Neutrophil (primary cell): ENCODE data around the gene RNLS.

Experiments
- H3K27ac ChIP-seq: fragments of 200-600 bp; sonication (generic); 2 replicates; pipeline ENCODE4 v1.5.1; 2016; ENCODE audit warnings: mild to moderate bottlenecking, moderate library complexity
- H3K27me3 ChIP-seq: fragments of 200-600 bp; sonication (generic); 2 replicates; pipeline ENCODE4 v1.6.0; 2016; ENCODE audit warnings: mild to moderate bottlenecking
- H3K36me3 ChIP-seq: fragments of 200-600 bp; sonication (generic); 2 replicates; pipeline ENCODE4 v1.5.1; 2017
- H3K4me1 ChIP-seq, 2 experiments: fragments of 200-600 bp in 1 of 2; sonication (generic) in 1 of 2; 1 replicate in 1 of 2; 2 replicates in 1 of 2; pipeline versions ENCODE4 v1.5.1 to v1.6.1; 2013 to 2016; ENCODE audit warnings: low read depth in 1 of 2, low read length in 1 of 2, mild to moderate bottlenecking in 1 of 2, moderate library complexity in 1 of 2; ENCODE audit not compliant: control insufficient read depth in 1 of 2, insufficient read depth in 1 of 2
- H3K4me3 ChIP-seq, 2 experiments: fragments of 200-600 bp in 1 of 2; sonication (generic) in 1 of 2; 1 replicate in 1 of 2; 2 replicates in 1 of 2; pipeline ENCODE4 v1.5.1; 2013 to 2016; ENCODE audit warnings: low read depth in 1 of 2, low read length in 1 of 2, mild to moderate bottlenecking in 1 of 2, moderate library complexity in 1 of 2
- H3K9me3 ChIP-seq: fragments of 200-600 bp; sonication (generic); 2 replicates; pipeline ENCODE4 v1.5.1; 2016
- CTCF ChIP-seq: fragments of 200-600 bp; sonication (generic); IDR thresholded peaks from 2 replicates; pipeline ENCODE4 v1.5.1; 2016; ENCODE audit warnings: antibody characterized with exemption

RNLS gene

DNA sequence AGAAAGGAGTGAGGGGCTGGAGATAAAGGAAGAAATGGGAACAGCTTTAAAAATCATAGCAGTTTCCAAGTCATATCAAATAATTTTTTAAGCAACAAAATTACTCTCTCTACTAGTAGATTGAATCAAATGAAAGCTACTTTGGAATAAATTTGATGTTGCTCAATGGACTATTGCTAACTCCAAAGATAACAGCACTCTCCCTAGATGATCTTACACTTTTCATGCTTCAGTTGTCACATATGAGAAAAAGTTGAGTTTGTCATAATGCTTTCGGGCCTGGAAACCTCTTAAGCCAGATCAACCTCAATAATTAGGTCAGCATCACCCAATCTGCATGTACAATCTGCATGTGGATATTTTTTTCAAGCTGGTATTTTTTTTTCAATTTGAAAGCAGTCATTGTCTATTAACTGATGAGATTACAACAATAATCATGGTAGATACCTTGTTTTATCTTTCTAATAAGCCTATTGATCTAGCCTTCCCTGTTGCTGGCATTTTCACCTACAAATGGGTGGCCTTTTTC is 34.7 kb upstream of the RNLS start:
- H3K27me3 ChIP-seq: no peaks in the 10 kb centered on the region
- no peak overlapping the region for H3K4me3 ChIP-seq
- no peak overlapping the region for H3K27ac ChIP-seq
- no peaks in the 10 kb centered on the region for H3K9me3 ChIP-seq
- H3K36me3 ChIP-seq: no peaks in the 10 kb centered on the region
- H3K4me1 ChIP-seq: no peaks in the 10 kb centered on the region
- TF ChIP-seq CTCF: no peak

DNA sequence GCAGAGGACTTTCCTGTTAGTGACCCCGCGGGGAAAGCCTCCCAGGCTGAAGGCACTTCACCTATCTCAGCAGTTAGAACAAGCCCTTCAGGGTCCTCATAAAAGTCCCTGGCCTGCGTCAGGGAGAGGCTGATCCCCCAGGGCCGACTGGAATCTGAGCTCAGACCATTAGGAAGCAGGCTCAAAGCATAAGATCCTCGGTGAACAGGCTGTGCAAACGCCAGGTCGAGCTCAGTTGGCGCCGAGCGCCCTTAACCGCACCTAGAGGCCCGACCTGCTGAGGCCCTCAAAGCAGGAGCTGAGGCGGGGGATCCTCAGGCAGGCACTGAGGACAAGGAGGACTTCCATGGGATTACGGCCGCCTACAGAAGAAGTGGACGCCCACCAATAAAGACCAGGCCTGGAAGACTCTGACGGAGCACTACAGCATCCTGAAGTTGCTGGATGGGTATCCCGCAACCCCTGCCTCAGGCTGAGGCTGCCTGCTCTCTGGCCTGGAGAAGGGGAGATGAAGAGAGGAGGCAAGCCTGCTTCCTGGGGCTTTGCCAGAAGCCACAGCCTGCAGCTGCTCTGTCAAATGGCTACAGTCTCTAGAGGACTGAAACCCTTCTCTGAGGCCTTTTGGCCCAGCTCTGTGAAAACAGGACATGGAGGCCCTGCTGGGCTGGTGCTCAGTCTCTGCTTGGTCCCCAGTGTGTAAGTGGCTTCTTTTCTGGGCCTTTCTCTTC is 33.3 kb upstream of the RNLS start:
- no peaks in the 10 kb centered on the region for H3K36me3 ChIP-seq
- H3K27ac ChIP-seq: no peak overlapping the region
- H3K27me3 ChIP-seq: no peaks in the 10 kb centered on the region
- H3K4me3 ChIP-seq: no peak overlapping the region
- H3K9me3 ChIP-seq: no peaks in the 10 kb centered on the region
- no peaks in the 10 kb centered on the region for H3K4me1 ChIP-seq
- TF ChIP-seq CTCF: no peak

GRCh38 chr10:88608780-88609179 is 25.7 kb upstream of the RNLS start:
- no peaks in the 10 kb centered on the region for H3K27me3 ChIP-seq
- no peaks in the 10 kb centered on the region for H3K9me3 ChIP-seq
- no peak overlapping the region for H3K4me3 ChIP-seq
- H3K36me3 ChIP-seq: no peaks in the 10 kb centered on the region
- no peak overlapping the region for H3K27ac ChIP-seq
- TF ChIP-seq CTCF: no peak
- no peaks in the 10 kb centered on the region for H3K4me1 ChIP-seq

DNA sequence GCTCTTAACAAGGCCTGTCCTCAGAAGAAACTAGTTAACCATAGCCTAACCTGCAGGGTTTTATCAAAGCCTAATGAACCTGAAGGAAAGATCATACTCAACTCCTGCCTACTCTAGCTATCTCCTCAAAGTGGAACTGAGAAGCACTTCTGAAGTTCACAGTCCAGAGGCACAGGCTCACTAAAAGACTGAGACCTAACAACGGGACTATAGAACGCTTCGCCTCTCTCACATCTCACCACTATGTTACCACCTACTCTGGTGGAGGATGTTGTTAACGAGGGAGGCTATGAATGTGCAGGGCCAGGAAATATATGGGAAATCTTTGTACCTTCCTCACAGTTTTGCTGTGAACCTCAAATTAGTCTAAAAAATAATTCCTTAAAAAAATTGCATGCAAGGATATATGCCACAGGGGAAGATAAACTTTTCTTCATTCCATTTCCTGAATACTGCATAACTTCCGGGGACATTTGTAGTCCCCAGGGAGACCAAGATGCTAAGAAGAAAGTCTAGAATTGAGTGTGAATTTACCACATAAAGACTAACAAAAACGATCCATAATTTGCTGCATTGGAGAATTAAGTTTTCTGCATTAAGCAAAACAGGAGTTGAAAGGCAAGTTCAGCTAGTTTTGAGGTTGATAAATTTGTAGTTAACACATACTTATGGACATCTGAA is 25.1 kb upstream of the RNLS start:
- Histone ChIP-seq H3K9me3 (no peaks in the 10 kb centered on the region), H3K27ac (no peak overlapping the region), H3K4me3 (no peak overlapping the region), H3K27me3 (no peaks in the 10 kb centered on the region), H3K36me3 (no peaks in the 10 kb centered on the region), H3K4me1 (no peaks in the 10 kb centered on the region)
- TF ChIP-seq CTCF: no peak

GRCh38 chr10:88598055-88598454 is 14.9 kb upstream of the RNLS start:
- peaks cover 19 to 20% of the 10 kb centered on the region in 2 experiments for H3K4me1 ChIP-seq
- H3K27ac ChIP-seq: peak overlapping the region; percentile 72
- no peaks in the 10 kb centered on the region for H3K36me3 ChIP-seq
- H3K4me3 ChIP-seq: peak overlapping the region in 1 of 2 experiments; percentile 10
- no peaks in the 10 kb centered on the region for H3K9me3 ChIP-seq
- H3K27me3 ChIP-seq: no peaks in the 10 kb centered on the region
- TF ChIP-seq CTCF: no peak
